Glutamatergic neuron (in vitro differentiated cells): ENCODE measurements around the gene FBXO44. TPM values are rescaled to one million over a fixed set of nuclear protein-coding genes. Genes with fewer than 3 reads are reported as not detected.

Source experiments
- DNase-seq: peaks from one replicate; pipeline ENCODE4 v3.0.0; 2022
- H3K27ac Mint-ChIP-seq: one replicate; pipeline ENCODE4 v1.8.0; 2020; ENCODE audit warnings: mild to moderate bottlenecking, mixed read lengths, inconsistent platforms; ENCODE audit not compliant: unreplicated experiment
- H3K27me3 Mint-ChIP-seq: one replicate; pipeline ENCODE4 v1.8.0; 2020; ENCODE audit warnings: mild to moderate bottlenecking, moderate library complexity, mixed read lengths, inconsistent platforms; ENCODE audit not compliant: unreplicated experiment
- H3K36me3 Mint-ChIP-seq: one replicate; pipeline ENCODE4 v1.8.0; 2020; ENCODE audit warnings: mild to moderate bottlenecking, mixed read lengths, inconsistent platforms; ENCODE audit not compliant: unreplicated experiment
- H3K4me1 Mint-ChIP-seq: one replicate; pipeline ENCODE4 v1.8.0; 2020; ENCODE audit warnings: mild to moderate bottlenecking, low read depth, mixed read lengths, inconsistent platforms; ENCODE audit not compliant: unreplicated experiment
- H3K4me3 Mint-ChIP-seq: one replicate; pipeline ENCODE4 v1.8.0; 2020; ENCODE audit warnings: mild to moderate bottlenecking, mixed read lengths, inconsistent platforms; ENCODE audit not compliant: unreplicated experiment
- H3K9me3 Mint-ChIP-seq: one replicate; pipeline ENCODE4 v1.8.0; 2020; ENCODE audit warnings: mild to moderate bottlenecking, moderate library complexity, mixed read lengths, inconsistent platforms; ENCODE audit not compliant: unreplicated experiment
- CTCF ChIP-seq: fragments of 200-600 bp; sonication (generic); IDR thresholded peaks from one replicate; pipeline ENCODE4 v1.5.0; 2021; ENCODE audit not compliant: partially characterized antibody, unreplicated experiment
- total RNA-seq: library from RNA; stranded (reverse); fragmentation: NEBNext Ultra II Directional; extraction: Animal tissue kit (Norgen Biotek cat#: 25700); gene quantifications from one replicate; pipeline ENCODE4 v1.2.1, GENCODE V29; 2021; ENCODE audit not compliant: unreplicated experiment

FBXO44 gene
- total RNA-seq, 1 donor from 2014 or later = 51.7 TPM

GRCh38 chr1:11650331-11650991, 4.2 kb upstream of the FBXO44 start:
- peak overlapping the region; percentile 8 for H3K27ac Mint-ChIP-seq
- DNase-seq = peak; percentile 86
- H3K36me3 Mint-ChIP-seq = no peaks in the 10 kb centered on the region
- H3K9me3 Mint-ChIP-seq = peaks cover 4% of the 10 kb centered on the region
- H3K27me3 Mint-ChIP-seq = peaks cover 8% of the 10 kb centered on the region
- peak overlapping the region; percentile 71 for H3K4me3 Mint-ChIP-seq
- H3K4me1 Mint-ChIP-seq = peaks cover 9% of the 10 kb centered on the region
- peak; percentile 21 for TF ChIP-seq CTCF

- Mint-ChIP-seq H3K36me3 (no peaks in the 10 kb centered on the region), H3K4me1 (peaks cover 9% of the 10 kb centered on the region), H3K27me3 (peaks cover 10% of the 10 kb centered on the region), H3K27ac (peak overlapping the region; percentile 8), H3K4me3 (peak overlapping the region; percentile 71), H3K9me3 (peaks cover 6% of the 10 kb centered on the region)
- no peak for TF ChIP-seq CTCF
- no peak for DNase-seq
These were observed 3.7 kb upstream of the FBXO44 start for GRCh38 chr1:11651017-11651416.

DNA sequence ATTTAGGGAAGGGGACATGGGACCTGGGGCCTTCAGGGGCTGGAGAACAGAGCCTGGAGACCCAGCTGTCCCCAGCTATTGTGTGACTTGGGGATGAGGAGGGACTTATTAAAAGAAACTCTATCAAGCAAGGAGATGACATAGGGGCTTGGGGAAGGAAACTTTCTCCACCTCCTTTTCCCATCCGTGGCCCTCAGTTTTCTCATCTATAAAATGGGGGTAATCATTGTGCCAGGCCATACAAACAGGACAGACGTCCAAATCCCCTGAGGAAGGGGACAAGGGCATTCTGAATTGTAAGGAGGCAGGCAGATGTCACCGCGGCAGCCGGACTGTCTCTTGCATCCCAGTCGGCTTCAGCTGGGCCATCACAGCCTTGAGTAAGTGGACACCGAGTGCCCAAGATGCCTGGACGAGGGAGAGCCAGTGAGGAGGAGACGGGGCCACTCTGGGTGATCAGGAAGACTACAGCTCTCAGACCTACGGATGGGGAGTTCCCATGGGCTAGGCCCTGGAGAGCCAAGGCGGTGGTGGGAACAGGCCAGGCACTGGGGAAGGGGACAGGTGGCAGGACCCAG, 2.4 kb upstream of the FBXO44 start:
- H3K36me3 Mint-ChIP-seq = no peaks in the 10 kb centered on the region
- H3K9me3 Mint-ChIP-seq = peaks cover 6% of the 10 kb centered on the region
- peak overlapping the region; percentile 33 for H3K27ac Mint-ChIP-seq
- TF ChIP-seq CTCF = no peak
- DNase-seq = no peak
- H3K4me1 Mint-ChIP-seq = peaks cover 9% of the 10 kb centered on the region
- H3K27me3 Mint-ChIP-seq = peaks cover 10% of the 10 kb centered on the region
- peak overlapping the region; percentile 16 for H3K4me3 Mint-ChIP-seq

GRCh38 chr1:11653101-11653860, 1.4 kb upstream of the FBXO44 start:
- no peaks in the 10 kb centered on the region for H3K36me3 Mint-ChIP-seq
- H3K9me3 Mint-ChIP-seq = peaks cover 6% of the 10 kb centered on the region
- H3K27ac Mint-ChIP-seq = no peak overlapping the region
- TF ChIP-seq CTCF = no peak
- DNase-seq = no peak
- peak overlapping the region; percentile 72 for H3K4me3 Mint-ChIP-seq
- H3K4me1 Mint-ChIP-seq = peaks cover 9% of the 10 kb centered on the region
- peaks cover 10% of the 10 kb centered on the region for H3K27me3 Mint-ChIP-seq

- H3K4me1 Mint-ChIP-seq = peaks cover 9% of the 10 kb centered on the region
- peak overlapping the region; percentile 67 for H3K4me3 Mint-ChIP-seq
- peaks cover 6% of the 10 kb centered on the region for H3K9me3 Mint-ChIP-seq
- no peak for DNase-seq
- H3K27ac Mint-ChIP-seq = no peak overlapping the region
- H3K27me3 Mint-ChIP-seq = peaks cover 10% of the 10 kb centered on the region
- no peak for TF ChIP-seq CTCF
- H3K36me3 Mint-ChIP-seq = no peaks in the 10 kb centered on the region
These were observed 878 bp upstream of the FBXO44 start for GRCh38 chr1:11653861-11654136.
